HG03103 (cell line): ENCODE results near the gene LIN28B.
A peak's percentile ranks its signal among the peaks of the same experiment; 100 is the strongest.
"Not testable (repeated sequence)": the region's sequence is repeated elsewhere in the genome, so short reads cannot be mapped to it uniquely, and the experiment has no call there.

Source experiments
- ATAC-seq: cut with Tn5 transposase; IDR thresholded peaks from one replicate; pipeline ENCODE4 v1.9.1; 2021; ENCODE audit warnings: low read depth; ENCODE audit not compliant: unreplicated experiment

LIN28B gene, protein sequence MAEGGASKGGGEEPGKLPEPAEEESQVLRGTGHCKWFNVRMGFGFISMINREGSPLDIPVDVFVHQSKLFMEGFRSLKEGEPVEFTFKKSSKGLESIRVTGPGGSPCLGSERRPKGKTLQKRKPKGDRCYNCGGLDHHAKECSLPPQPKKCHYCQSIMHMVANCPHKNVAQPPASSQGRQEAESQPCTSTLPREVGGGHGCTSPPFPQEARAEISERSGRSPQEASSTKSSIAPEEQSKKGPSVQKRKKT

DNA sequence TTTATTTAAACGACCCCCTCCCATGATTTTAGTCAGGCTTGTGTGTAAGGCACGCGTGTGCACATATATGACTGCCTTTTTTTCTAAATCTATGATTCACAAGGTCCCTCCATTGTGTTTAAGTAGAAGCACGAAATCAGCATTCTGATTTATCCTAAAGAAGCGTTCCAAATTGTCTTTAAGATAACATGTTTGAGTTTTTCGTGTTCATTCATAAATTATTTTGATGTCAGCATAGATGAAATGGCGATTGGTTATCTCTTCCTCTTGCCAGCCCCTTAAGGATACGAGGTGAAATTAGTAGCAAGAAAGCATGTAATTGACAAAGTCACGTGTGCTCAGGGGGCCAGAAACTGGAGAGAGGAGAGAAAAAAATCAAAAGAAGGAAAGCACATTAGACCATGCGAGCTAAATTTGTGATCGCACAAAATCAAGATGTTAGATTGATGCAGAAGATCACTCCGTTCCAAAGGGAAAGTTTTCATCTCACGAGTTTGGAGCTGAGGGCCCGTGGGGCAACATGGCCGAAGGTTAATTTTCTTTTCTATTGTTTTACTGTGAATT is at the start of gene LIN28B:
Gene LIN28B (plus strand): TSS at position 377 of the 564 bp plus-strand sequence. CDS start 144 bp downstream, at position 521.
- no peak for ATAC-seq

DNA sequence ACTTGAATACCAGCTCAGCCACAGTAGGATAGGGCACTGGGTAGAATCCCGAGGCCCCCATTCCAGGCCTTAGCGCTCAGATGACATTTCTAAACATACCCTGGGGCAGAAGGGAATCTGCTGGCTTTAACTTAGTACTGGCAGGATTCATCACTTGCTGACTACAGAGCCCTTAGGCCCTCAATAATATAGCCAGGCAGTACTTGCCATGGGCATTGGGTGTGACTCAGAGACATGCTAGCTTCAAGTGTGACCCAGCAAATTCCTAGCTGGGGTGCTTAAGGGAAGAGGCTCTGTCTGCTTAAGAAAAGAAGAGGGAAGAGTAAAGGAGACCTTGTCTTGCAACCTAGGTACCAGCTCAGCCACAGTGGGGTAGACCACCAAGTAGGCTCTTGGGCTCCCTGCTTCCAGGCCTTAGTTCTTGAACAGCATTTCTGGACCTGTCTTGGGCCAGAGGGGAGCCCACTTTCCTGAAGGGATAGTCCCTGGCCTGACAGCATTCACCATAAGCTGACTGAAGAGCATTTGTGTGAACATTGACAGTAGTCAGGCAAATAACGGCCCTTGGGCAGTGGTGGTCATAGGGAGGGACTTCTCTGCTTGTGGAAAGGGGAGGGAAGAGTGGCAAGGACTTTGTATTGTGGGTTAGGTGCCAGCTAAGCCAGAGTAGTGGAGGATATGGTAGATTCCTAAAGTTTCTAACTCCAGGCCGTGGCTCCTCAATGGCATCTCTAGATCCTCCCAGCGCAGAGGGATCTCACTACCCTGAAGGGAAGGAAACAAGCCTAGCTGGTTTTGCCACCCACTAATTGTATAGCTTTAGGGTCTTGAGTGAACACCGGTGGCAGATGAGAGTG is 48.6 kb upstream of the LIN28B start:
- ATAC-seq: no peak

DNA sequence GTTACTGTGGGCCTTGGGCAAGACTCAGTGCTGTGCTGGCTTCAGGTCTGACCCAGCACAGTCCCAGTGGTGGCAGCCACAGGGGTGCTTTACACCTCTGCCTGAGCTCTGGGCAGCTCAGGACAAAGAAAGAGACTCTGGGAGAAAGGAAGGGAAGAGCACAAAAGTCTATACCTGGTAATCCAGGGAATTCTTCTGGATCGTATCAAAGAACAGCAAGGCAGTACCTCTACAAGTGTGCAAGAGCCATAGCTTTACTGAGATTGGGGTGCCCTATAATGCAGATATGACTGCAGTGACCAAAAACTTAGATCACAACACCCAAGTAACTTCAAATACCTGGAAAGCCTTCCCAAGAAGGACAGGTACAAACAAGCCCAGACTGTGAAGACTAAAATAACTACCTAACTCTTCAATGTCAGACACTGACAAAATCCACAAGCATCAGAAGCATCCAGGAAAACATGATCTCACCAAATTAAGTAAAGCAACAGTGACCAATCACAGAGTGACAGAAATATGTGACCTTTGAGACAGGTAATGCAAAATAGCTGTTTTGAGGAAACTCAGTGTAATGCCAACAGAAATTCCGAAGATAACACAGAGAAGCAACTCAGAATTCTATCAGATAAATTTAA is 47.9 kb upstream of the LIN28B start:
- no peak for ATAC-seq

DNA sequence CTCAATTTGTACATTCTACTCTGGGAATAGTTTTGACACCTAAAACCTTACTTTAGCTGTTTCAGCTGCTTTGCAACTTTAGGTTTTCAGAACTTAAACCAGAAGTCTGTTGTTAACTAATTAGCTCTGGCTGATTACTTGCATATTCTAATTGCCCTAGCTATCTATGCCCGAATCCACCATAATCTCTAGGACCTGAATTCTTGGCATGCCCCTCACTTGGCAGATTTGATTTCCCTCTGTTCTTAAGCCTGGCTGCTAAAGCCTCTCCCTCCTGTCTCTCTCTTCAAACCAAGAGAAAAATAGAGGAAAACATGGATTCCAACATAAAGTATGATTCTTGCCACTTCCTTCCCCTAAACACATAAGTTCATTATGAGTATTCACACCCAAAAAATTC is 35.0 kb upstream of the LIN28B start:
- ATAC-seq: no peak

DNA sequence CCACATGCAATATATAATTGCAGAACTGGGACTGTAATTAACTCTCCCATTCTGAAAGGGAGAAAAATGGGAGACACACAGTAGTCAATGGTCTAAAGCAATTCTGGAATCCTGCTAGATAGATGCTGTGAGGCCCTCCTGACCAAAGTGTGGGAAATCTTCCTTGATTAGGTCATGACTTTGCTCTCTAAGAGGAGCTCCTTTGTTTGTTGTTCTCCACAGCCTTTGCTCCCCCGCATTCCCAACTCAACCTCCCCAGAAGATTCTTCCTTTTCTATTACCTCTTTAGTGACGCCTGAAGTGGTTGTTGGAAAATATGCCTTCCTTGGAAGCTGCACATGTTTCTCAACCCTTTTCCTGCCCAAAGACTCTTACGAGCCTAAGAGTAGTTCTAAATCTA is 28.8 kb upstream of the LIN28B start:
- no peak for ATAC-seq

DNA sequence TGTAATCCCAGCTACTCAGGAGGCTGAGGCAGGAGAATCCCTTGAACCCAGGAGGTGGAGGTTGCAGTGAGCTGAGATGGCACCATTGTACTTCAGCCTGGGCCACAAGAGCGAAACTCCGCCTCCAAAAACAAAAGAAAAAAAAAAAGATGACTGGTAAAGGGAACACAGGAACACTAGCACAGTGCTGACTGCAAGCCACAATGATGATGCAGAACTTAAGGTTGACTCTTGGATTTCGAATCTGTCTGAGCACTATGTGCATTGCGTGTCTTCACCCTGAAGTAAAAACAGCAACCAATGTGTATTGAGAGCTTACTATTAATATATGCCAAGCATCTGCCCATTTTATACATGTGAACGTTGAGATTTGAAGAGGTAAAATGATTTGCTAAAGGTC is 27.6 kb upstream of the LIN28B start:
- no peak for ATAC-seq

DNA sequence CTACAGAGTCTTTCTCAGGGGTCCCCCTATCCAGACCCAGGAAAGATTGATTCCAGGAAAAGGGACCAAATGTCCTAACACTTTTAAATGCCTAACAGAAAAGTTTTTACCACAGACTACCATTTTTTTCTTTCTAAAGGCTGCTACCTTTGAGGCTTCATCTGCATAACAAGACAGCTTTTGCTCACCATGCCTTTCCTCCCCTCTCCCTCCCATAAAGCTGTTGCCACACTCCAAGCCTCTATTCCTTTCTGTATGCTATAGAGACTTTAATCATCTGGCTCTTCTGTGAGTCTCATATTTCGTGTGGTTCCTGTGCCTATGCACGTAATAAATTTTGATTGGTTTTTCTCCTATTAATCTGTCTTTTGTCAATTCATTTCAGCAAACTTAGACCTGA is 26.0 kb upstream of the LIN28B start:
- no peak for ATAC-seq

DNA sequence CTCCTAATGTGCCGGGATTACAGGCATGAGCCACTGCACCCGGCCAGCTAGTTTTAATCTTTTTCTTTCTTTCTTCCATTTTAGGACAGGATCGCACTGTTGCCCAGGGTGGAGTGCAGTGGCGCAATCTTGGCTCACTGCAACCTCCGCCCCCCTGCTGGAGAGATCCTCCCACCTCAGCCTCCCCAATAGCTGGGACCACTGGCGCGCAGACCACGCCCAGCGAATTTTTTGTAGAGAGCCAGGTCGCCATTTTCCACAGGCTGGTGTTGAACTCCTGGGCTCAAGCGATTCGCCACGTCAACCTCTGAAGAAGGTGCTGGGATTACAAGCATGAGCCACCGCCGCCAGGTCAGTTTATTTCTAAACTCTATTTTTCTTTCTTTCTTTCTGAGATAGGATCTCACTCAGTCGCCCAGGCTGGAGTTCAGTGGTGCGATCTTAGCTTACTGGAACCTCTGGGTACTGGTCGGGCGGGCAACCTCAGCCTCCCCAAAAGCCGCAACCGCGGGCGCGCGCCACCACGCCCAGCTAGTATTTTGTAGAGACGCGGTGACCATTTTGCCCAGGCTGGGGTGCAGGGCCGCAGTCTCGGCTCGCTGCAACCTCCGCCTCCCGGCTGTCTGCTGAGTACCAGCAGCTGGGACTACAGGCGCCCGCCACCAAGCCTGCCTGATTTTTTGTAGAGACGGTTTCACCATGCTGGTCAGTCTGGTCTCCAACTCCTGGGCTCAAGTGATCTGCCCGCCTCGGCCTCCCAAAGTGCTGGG is 20.0 kb upstream of the LIN28B start:
- no peak for ATAC-seq

DNA sequence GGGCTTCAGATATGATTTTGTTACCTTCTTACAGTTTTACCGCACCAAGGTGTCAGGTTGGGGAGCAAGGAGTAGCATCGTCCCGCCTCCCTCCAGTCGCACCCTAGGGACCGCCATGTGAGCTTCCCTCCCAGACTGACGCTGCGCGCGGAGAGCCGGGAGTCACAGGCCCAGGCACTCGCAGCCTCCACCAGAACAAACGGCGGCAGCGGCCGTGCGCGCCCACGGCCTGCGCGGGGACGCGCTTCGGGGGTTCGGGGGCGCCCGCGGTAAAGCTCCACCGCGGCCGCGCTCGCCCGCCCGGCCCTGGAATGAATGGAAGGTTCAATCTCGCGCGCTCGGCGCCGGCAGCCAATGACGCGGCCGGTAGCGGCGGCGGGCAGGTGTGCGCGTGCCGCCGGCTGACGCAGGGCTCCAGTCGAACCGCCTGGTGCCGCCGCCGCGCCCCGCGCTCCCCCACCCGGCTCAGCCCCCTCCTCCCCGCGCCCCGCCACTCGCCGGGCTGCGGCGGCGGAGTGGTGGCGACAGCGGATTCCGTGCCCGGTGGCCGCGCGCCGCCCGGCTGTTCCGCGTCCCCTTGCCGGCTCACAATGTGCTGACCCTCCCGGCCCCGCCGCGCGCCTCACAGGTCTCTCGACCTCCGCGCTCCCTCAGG is 16.5 kb upstream of the LIN28B start:
- ATAC-seq: no peak

DNA sequence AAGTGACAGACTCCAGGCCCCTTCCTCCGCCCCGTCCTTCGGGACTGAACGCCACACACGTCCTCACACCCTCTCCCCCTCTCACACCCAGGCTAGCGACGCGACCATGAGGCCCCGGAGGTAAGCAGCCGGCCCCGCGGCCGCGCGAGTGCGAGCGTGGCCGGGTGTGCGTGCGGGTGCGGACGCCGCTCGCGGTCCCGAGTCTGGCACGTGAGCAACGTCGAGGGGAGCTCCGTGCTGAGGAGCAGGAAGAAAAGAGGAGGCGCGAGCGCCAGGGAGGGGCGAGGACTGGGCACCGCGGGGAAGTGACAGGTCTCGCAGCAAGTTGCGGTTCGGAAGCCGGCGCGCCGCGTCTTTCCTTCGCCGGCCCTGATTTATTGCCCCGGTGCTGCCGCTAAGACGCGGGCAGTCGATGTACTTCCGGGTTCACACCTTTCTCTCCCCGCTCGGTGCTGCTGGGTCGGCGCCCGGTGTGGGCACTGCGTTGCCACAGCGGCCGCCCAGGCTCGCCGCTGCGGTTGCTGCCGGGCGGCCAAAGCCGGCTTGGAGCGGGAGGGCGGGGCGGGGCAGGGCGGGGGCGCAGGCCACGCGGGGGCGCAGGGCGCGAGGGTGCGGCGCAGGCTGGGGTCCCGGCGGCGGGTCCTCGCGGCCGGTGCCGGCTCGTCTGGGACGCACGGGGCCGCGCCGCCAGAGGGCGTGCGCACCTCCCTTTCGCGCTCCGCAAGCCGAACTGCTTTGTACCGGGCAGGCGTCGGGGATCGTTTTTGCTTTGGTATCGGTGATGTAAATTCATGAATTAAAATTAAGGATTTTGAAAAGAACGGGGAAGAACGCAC is 15.8 kb upstream of the LIN28B start:
- peak; percentile 71 for ATAC-seq

DNA sequence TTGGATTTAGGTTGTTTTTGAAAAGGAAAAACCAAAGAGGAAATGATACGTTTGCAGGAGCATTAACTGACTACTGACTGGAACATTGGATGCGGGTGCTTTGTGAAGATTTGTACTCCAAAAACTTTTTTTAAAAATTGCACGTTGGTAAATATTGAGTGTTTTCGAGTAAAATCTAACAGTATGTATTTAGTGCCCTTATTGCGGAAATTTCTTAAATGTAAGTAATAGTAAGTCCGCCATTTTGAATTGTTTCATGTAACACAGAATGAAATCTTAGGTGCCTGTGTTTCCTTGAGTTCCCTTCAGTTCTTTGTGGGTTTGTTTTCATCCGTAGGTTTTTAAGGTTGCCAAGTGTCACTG is 15.2 kb upstream of the LIN28B start:
- no peak for ATAC-seq

DNA sequence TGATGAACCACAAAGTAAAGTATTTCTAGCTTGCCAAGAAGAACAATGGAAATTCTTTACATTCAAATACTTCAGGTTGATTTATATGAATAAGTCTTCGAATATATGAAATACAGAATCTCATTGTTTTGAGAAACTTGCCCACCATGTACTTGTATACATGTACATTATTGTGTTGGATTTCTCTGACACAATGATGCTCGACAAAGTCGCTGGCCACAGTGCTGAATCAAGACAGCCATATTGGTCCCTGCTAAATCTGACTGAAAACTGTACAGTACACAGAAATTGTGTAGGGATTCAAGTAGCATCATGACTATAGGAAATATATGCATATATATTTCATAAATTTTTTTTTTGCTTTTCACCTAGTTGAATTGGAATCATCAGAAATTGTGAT is 13.1 kb upstream of the LIN28B start:
- no peak for ATAC-seq

DNA sequence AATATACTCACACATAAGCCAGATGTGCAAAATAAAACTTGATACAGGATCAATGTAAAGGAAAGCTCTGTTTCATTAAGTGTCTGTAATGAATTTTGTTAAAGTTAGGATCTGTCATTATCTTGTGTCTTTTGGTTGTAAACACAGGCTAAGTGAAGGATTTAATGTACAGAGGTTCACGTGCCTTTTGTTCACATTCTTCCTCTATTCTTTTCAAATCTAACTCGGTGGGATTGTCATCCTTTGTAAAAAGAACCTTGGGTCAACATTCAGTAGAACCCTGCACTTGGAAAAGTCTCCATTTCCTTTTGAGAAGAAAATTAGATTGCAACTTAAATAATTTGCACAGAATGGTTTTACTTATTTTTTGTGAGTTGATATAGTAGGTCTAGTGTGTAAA is 7.7 kb upstream of the LIN28B start:
- no peak for ATAC-seq

DNA sequence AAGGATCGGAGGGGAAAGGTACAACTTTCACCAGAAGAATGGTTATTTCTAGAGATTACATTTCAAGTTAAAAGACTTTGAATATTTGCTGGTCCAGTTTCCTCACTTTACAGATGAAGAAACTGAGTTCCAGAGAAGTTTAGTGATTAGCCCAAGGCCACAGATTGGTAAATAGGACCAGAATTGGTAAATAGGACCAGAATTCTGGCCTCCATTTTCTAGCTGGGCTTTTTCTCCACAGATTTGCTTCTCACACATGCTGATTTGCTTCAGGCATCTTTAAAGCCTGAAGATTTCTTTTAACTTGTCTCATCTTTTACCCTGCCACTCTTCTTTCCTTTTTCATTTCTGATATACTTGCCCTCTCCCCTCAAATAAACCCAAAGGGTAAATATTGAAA is 5.2 kb upstream of the LIN28B start:
- no peak for ATAC-seq

DNA sequence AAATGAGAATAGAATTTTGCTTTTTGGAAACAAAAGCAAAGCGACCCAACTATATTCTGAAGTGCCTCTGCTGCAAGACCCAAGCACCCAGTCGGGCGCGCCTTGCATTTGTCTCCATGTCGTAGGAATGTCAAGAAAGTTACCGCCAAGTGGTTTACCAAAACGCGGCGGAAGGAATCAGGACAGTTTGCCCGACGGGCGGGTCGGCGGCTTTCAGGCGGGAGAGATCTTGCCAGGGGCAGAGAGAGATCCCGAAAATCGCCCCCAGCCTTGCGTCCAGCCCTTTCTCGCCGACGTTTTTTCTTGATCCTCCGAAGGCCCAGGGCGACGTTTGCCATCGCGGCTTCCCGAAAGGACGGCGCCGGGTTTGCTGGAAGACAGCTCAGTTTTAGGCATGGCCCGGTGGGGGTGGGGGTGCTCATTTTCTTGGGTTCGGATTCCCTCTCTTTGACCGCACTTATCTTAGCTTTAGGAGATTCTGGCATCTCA is 4.0 kb upstream of the LIN28B start:
- ATAC-seq: no peak

DNA sequence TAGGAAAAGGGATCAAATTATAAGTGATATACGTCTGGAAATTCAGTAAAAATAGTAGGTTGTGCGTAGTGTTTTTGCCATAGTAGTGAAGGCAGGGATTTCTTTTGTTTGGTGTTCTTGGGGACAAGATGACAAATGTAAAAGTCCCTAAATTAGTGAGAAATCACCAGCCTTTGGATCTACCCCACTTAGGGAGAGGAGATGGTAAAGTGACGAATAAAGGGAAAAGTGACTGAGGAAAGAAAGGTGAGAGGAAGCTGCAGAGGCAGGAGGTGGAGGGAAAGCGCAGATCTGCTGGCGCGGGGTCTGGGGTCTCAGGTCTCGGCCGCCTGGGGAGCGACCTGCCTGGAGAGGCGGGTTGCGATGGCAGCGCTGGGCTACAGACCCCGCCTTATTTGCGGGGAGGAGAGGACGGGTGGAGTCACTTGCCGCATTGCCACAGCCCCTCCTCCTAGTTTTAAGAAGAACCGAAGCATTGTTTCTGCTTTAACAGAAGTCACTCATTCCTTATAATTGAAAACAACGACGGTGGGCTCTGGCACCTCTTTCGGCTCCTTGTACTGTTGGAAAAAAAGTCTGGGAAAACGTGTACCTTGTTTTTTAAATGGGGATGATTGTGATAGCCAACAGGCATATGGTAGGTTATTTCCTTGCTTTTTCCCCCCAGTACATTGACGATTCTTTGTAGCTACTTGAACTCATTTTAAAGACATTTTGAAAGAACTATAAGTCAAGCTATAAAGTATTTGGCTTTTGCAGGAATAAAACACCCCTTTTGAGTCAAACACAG is 3.3 kb upstream of the LIN28B start:
- ATAC-seq: not testable (repeated sequence)

DNA sequence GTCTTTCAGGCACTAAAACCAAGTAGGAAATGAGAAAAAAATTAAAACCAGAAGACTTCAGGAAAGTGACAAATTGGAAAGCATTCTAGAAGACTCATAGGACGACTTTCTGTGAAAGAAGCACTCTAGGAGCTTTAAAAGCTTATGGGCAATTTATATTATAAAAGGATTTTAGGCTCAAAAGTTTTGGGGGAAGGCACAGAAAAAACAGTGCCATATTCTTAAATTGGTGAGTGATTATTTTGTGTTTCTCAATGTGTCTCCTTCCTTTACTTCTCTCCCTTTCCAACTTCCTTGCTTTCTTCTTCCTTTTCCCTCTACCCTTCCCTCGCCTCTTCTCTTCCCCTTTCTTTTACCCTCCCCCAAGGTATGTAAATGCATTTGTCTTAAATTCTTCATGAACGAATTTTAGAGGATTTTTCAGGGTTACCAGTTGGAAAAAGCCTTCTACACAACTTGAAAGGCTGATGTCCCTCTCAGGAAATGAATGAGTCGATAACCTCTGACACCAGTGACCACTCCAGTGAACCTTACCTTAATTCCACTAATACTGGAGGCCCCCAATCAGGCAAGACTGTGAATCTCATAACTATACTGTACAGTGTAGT is 2.6 kb upstream of the LIN28B start:
- ATAC-seq: no peak

DNA sequence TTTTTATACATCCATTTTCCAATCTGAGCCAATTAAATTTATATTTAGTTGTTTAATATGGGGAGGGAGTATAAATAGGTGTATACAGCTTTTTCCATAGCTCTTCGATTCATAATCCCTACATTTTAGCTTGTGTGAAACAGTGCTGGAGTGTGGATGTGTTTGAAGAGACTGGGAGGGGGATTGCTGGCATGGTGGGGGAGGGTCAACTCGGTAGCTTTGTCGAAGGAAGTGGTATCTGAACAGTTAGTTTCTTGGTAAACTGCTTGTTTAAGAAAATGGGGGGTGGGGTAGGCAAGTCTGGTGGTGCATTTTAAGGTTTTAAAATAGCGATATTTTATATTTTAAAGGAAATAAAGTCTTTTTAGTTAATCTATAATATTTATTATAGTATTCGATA is 1.4 kb upstream of the LIN28B start:
- no peak for ATAC-seq
